HG03432 (cell line): Measurements from ENCODE around the gene SLC7A10.

ENCODE experiments used
- ATAC-seq: cut with Tn5 transposase; IDR thresholded peaks from one replicate; pipeline ENCODE4 v1.9.1; 2021; ENCODE audit warnings: mild to moderate bottlenecking, moderate library complexity; ENCODE audit not compliant: unreplicated experiment

Gene SLC7A10

GRCh38 chr19:33225458-33225926 is at the start of gene SLC7A10:
TSS of gene SLC7A10 (minus strand) at chr19:33225850. CDS start at chr19:33225703, 147 bp downstream.
- ATAC-seq = no peak

GRCh38 chr19:33274663-33275558 is 49.3 kb upstream of the SLC7A10 start:
- no peak for ATAC-seq

GRCh38 chr19:33273881-33274662 is 48.4 kb upstream of the SLC7A10 start:
- ATAC-seq = no peak

- no peak for ATAC-seq
Observed at GRCh38 chr19:33273065-33273736, 47.6 kb upstream of the SLC7A10 start.

GRCh38 chr19:33271246-33272021 is 45.8 kb upstream of the SLC7A10 start:
- ATAC-seq = no peak

GRCh38 chr19:33270769-33271168 is 45.1 kb upstream of the SLC7A10 start:
- no peak for ATAC-seq

GRCh38 chr19:33269016-33269415 is 43.4 kb upstream of the SLC7A10 start:
- ATAC-seq = no peak

- no peak for ATAC-seq
Observed at GRCh38 chr19:33268162-33268991, 42.7 kb upstream of the SLC7A10 start.

GRCh38 chr19:33267706-33268105 is 42.1 kb upstream of the SLC7A10 start:
- no peak for ATAC-seq

- ATAC-seq = no peak
Observed at GRCh38 chr19:33266974-33267484, 41.4 kb upstream of the SLC7A10 start.

GRCh38 chr19:33264881-33265445 is 39.3 kb upstream of the SLC7A10 start:
- ATAC-seq = no peak

GRCh38 chr19:33263325-33264023 is 37.8 kb upstream of the SLC7A10 start:
- ATAC-seq = no peak

- ATAC-seq = no peak
Observed at GRCh38 chr19:33261511-33262189, 36.0 kb upstream of the SLC7A10 start.

GRCh38 chr19:33260628-33261418 is 35.2 kb upstream of the SLC7A10 start:
- ATAC-seq = no peak

- no peak for ATAC-seq
Observed at GRCh38 chr19:33259539-33259938, 33.9 kb upstream of the SLC7A10 start.

GRCh38 chr19:33257828-33258227 is 32.2 kb upstream of the SLC7A10 start:
- no peak for ATAC-seq

GRCh38 chr19:33256261-33256660 is 30.6 kb upstream of the SLC7A10 start:
- ATAC-seq = no peak
